Stimulated activated CD8-positive, alpha-beta memory T cell treated with anti-CD3 and anti-CD28 coated beads, Interleukin-15, amount 100 ng/mL, for 24 hours (primary cell): Measurements from ENCODE around the gene RAB6B.

Experiments
- DNase-seq: peaks from one replicate; pipeline ENCODE4 v3.0.0-alpha.2; 2020; ENCODE audit warnings: low read depth

The RAB6B gene

DNA sequence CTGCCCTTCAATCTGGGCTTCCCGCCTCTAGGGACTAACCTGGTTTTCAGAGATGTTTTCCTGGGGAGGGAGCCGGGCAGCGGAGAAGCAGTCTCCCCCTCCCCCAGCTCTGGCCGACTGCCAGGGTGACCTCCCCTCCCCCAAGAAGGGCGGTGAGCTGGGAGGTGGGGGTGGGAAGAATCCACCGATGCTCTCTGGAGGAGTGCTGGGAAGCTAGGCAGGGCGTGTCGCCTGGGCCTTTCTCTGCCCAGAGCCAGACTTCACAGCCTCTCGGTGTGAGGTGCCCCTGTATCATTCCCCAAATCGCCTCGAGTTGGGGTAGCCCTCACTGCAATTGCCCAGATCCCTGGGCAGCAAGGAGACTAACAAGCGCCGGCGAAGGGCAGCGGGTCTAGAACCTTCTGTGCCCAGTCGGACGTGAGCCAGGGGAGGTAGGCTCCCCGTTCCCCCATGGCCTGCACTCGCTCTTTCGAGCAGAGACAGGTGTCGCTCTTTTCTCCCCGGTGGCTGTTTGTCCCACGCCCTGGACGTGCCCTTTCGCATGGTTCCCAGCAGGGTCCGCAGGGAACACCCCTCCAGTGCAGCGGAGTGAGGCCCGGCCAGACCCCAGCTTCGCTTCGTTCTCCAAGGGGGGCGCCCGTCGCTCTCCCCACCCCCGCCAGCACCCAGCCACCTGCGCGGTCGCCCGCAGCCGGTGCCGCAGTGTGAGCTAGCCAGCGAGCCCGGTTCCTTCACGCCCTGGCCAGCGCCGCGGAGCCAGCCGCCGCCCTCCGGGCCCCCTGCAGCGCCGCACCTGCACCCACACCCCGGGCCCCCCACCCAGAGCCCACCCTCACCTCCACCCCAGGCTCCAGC, 1.1 kb downstream of the RAB6B start:
- DNase-seq: no peak

DNA sequence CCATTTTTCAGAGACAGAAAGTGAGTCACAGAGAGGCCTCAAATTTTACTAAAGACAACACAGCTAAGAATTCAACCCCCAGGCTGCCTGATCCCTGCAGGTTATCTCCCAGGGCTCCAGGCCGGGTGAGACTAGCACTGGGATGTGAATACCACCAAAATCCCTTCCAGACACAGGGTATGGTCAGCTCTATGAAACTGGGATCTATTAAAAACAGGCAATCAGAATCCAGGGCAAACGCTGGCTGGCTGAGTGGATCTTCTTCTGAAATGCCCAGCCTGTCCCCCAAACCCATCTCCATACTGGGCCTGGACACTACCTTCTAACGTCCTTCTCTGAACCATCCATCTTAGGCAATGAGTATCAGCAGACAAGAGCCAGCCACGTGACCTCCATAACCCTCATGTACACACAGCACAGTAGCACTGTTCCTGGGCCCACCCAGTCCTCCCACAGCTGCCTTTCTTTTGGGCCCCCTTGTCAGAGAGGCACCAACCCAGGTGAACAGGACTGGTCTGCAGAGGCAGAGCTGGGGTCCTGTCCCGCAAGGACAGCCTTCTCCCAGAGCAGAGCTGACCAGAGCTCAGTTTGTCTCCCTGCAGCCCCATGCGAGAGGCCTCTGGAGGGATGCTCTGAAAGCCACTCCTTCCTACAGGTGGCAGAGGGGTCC, 1.9 kb downstream of the RAB6B start:
- no peak for DNase-seq

DNA sequence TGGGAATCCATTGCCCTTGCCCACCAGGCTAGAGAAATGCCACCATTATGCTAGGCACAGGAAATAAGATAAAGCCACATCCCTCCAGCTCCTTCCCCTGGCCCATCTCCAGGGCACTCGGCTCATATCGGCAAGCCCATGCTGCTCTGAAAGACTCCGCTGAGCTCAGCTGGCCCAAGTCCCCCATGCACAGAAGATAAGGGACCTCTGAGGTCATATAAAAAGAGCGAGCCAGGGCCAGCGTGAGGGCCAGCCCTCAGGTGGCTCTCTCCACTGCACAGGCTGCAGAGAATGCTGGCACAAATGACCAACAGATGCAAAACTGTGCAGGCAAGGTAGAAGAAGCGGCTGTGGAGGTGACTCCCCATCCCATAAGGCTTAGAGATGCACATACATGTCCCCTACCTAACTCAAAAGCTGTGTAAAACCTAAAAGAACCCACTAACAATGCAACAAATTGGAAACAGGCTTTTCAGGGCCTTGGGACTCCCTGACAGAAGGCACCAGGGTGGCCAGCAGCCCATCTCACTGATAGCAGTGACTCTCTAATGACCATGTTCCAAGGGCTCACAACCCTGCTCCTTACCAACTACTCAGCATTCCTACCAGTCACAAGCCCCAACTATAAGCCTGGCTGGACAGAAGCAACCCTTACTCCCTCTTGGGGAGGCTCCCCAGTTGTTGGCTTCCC, 3.0 kb downstream of the RAB6B start:
- DNase-seq: no peak

DNA sequence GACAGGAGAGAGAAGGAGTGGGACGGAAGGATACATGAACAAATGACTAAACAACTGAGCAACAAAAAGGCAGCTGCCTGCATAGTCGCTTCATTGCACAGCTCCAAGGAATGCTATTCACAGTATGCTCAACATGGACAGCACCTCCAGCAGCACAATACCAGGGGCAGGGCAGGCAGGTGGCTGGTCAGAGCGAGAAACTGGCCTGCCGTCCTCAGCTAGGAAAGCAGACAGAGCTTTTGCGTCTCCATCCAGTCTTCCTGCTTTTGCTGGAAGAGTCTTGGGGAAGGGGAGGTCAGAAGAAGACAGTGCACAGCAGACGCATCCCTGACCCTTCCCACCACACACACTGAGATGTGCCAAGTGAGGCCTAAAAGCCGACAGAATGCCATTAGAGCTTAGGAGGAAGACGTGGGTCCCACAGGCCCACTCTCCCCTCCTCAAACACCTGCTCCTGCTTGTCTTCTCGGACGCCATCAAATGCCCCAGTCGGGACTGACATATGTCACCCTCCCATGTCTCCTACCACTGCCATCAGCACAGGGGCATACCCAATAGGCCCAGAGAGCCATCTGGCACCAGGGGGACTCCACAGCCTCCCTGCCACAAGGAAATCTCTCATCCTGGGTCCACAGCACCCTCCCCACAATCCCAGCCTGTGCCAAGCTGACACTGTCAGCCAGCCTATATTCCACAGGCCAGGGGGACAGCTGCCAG, 3.9 kb downstream of the RAB6B start:
- no peak for DNase-seq

DNA sequence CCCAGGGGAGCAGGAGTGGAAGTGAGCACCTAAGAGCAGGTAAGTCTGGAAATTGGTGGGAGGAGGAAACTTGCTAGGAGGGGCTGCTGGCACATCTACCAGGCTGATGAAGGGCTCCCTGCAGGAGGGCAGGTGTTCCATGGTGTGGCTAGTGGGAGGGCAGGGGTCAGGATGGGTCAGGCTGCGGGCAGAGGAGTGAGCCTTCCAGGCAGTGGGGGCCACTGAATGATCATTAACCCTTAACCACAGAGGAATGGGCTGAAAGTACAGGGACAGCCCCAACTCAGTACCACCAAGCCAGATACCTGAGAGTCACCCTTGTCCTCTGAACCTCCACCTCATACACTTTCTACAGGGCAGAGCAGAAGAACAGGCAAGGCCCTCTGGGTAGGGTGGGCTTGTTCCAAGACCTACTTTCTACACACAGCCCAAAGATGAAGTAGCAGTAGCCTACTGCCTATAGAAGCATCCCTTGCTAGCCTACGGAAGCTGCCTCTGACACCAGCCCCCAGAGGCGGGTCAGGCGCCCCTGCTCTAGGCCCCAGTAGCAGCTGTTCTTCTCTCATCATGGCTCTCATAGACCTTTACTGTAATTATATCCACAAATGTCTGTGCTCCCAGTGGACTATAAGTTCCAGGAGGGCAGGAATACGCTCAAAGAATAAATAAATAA, 4.6 kb downstream of the RAB6B start:
- no peak for DNase-seq

DNA sequence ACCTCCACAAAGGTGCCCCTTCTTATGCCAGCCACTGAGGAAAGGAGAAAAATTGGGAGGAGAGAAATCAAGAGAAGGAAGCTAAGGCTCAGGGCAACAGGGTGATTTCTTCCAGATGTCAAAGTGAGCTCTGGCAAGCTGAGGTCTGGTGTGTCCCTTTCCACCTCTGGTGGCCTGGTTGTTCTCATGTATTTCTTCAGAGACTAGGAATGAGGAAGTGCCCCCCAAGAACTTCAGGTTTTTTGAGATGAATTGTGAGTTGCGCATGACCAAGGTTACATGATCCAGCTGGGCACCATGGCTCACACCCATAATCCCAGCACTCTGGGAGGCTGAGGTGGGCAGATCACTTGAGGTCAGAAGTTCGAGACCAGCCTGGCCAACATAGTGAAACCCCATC, 5.6 kb downstream of the RAB6B start:
- DNase-seq: no peak

DNA sequence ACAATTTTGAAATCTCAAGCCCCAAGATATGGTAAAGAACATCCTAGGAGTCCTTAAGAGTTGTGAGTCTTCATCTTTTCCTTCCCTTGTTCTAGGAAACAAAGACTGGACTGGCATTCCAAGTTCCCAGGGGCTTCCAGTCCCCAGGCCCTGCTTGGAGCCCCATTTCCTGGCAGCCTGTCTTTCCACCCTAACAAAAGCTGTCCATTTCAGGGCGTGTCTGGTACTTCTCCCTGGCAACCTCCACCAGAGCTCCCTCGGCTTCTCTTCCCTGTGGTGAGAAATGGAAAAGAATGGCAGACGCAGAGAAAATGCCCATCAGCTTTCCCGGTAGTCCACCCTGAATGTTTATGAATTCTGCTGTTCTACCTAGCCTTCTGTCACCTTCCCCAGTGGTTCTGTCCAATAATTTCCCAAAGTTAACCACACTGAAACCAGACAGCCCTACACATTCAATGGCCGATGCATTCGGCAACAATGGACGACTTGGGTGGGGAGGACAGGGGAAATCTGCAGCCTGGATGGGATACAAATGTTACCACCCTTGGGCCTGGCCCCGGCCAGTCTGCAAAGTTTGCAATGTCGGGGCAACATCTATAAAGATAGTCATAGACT, 6.8 kb downstream of the RAB6B start:
- DNase-seq: no peak

DNA sequence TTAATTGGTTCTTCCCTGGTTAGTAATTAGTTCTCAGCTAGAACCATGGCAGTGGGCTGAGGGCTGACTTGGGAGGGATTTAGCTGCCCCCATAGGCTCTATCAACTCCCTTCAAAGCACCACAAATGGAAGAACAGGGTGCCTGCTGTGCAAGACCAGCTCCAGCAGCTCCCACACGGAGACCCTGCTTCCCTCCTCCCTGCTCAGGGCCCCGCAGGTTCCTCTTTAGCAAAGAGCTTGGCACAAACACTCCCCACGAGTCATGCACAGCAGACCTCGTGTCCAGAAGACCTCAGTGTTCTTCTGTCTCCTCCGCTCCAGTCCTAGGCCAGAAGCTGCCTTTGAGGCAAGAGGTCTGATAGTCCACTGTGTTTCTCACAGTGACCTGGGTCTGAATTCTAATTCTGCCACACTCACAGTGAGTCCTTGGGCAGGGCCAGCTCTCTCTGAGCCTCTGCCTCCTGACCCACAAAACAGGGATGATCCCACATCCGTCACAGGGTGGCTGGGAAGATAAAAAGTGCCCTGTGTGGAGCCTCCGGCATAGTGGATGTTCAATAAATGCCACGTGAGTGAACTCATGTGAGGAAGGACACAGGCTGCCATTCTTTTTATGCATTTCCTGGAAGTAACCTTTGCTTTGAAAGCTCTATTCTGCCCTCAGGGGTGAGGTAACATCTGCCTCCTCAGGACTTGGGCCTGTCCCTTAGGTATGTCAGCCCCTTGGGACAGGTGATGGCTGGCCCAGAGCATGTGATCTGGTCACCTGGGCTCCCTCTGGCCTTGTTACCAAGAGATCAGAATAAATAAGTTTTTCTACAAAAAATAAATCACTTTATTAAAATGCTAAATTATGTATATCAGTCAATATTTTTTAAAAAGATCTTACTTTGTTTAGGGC, 7.6 kb downstream of the RAB6B start:
- no peak for DNase-seq

DNA sequence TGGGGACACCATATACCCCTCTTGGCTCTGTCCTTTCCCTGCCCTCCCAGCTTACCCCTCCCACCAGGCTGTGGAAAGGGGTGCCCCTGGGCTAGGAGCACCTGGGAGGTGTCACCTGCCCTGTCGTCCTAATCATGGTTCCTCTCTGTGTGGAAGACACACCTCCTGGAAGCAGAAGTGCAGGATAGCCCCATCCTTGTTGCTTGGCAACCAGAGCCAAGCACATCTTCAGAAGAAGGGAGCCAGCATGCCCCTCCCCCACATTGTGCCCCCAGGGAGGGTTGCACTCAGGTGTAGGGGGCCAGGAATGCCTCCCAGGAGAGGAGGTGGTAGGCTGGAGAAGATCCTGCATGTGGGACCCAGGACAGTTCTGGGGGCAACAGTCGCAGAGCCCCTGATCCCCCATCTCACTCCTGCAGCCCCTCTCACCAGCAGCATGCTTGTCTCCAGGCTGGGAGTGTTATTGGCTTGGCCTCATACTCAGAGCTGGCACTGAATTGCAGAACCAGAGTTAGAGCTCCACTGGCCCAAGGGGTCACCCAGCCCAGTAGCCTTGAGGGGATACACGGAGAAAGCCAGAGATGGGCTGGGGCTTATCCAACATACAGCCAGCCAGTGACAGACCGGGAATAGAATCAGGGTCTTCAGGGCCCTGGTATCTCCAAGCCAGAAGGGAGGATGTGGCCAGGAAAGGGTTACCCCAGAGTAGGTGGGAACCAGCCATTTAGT, 8.4 kb downstream of the RAB6B start:
- DNase-seq: no peak

DNA sequence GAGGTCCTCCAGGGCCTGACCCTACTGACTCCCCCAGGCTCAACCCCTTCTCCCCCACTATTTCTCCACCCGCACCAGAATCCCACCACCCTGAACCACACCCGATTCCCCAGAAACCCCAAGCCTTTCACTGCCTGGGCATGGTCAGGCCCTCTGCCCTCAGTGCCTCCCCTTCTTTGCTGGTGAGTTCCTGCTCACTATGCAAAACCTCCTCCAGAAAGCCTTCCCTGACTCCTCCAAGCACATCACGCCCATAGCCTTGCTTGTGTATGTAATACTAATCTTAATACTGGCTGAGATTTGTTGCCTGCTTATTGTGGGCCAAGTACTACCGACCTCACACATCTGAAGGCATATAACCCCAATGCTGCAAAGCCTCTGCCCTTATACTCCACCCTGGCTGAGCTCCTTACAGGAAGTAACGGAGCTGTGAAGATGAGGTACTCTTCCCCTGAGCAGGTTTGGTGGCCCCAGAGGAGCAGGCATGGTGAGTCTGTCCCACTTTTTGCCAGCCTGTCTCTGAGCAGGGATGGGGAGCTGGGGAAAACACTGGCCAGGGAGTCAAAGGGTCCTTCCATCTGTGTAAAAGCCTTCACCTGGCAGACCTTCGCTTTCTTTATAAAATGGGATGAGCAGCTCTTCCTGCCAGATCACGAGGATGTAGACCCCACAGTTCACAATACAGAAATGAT, 9.5 kb downstream of the RAB6B start:
- DNase-seq: no peak

DNA sequence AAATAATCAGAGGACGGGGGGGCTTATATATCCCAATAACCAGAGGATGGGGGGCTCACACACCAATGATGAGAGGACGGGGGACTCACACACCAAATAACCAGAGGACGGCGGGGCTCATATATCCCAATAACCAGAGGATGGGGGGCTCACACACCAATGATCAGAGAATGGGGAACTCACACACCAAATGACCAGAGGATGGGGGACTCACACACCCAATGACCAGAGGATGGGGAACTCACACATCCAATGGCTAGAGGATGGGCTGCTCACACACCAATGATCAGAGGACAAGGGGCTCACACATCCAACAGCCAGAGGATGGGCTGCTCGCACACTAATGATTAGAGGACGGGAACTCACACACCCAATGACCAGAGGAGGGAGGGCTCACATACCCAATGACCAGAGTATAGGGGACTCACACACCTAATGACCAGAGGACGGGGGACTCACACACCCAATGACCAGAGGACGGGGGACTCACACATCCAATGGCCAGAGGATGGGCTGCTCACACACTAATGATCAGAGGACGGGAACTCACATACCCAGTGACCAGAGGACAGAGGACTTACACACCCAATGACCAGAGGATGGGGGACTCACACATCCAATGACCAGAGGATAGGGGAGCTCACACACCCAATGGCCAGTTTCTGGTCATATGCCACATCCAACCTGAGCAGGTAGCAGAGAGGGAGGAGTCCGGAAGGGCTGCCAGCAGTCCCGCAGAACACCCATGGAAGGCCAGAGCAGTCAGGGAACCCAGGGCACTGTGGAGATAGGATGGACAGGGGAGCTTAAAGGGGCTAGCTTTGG, 10.6 kb downstream of the RAB6B start:
- DNase-seq: no peak

DNA sequence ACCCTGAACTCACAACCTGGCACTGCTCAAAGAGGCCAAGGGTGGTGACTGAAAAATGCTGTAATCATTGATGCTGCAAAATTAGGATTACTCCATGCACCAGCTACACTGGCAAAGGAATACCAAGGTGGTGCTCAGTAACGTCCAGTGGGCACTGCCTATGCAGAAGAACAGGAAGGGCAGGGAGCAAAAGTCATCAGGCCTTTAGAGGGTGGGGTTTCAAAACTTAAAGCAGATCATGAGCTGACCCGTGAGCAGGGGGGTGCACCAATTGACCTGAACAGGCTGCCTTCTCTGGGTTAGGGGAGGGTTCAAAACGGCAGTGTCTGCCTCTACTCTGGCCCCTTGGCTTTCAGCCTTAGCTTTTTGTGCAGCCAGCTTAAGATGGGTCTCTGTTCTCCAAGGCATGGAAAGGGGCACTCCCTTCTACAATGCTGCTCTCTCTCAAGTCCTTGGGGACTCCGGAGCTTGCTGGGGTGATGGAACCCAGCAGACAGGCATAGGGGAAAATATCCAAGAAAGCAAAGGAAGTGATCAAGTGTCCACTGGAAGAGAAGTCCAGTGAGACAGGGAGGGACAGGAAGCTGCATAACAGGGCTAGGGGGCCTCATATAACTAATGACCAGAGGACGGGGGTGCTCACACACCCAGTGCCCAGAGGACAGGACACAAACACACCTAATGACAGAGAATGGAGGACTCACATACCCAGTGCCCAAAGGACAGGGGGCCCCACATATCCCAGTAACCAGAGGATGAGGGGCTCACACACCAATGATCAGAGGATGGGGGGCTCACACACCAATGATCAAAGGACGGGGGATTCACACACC, 11.4 kb downstream of the RAB6B start:
- DNase-seq: no peak

DNA sequence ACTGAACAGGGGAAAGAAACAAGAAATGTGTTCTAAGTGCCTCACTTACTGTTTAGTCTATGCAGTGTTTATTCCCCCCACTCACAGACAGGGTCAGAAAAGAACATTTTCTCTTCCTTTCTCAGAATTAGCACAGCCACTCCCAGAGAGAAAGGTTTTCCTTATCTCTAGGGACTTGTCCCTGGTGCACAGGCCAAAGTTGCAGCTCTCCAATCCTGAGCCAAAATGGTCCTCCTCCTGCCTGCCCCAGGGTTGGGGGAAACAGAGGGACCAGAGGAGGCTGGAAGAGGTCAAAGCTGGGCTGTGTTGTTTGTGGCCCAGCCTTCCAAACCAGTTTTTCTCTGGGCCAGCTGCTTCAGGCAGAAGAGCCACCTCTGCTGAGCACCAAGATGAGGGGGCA, 12.0 kb downstream of the RAB6B start:
- DNase-seq: no peak

DNA sequence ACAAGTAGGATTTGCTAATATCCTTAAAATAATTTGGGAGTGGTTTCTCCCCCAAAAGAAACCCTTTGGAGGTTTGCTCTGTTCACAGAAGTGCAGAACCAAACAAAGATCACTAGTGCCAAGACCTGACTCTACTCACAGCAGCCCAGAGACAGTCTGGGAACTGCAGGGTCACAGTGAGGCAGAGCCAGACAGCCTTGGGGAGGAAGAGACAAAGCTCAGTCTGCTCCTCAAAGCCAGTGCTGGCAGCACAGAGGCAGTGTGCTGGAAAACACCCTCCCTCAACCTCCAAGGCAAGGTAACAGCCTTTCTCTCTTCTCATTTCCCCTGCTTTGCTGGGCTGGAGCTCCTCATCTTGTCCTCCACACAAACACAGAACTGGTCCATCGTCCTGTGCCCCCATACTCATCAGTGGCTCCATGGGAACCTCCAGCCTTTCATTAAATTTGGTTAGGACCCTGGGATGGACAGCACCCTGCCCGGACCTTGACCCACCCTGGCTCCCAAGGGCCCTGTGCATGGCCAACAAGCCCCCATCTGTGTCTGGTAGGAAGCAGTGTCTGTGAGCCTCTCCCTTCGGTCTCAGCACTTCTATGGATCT, 12.6 kb downstream of the RAB6B start:
- no peak for DNase-seq

DNA sequence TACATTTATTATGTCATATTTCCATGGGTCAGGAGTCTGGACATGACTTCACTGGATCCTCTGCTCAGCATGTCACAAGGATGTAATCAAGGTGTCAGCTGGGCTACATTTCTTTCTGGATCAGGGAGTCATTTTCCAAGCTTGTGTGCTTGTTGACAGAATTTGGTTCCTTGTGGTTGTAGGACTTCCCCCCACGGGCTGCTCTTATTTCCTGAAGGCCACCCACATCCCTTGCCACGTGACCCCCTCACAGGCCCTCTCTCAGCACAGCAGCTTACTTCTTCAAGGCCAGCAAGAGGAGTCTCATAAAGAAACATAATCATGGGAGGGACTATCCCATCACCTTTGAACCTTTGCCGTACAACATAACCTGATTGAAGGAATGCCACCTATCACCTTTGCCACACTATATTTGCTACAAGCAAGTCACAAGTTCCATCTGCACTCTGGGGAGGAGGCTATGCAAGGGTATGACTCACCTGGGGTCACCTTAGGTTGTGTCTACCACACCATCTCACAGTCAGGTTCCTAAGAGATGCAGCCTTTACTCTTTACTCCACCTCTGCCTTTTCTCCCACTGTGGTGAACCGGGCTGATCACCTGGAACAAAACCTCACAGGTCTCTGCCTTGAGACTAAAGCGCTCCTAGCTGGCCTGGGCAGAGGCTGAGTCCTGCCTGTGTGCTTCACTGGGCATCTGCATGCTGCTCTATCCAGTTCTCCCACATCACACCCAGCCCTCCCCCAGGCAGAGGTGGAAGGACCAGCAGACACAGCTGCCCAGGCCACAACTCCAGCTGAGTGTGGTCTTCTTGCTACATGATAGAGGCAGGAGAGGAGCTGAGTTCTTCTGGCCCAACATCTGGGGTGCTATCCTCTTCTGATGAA, 13.5 kb downstream of the RAB6B start:
- DNase-seq: no peak

DNA sequence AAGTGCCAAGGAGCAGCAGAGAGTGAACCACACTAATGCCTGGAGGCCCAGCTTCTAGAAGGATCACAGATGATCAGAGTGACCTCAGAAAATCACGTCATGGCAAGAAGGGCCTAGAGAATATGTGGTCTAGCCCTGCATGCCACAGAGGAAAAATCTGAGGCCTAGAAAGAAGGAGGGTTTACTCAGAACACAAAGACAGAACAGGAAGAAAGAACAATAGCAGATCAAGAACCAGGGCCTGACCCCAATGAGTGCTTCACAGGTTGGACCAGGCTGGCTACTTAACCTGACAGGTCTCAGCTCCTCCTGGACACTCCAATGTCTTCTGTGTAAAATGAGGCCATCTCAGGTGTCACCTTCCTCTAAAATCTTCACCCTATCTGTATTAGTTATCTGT, 14.2 kb downstream of the RAB6B start:
- no peak for DNase-seq
